Liver (tissue), 9 donors: ENCODE results near the gene CCNB2. TPM values are rescaled to one million over a fixed set of nuclear protein-coding genes. Genes with fewer than 3 reads are reported as not detected.

Experiments used
- DNase-seq: peaks from one replicate; pipeline ENCODE4 v3.0.0-alpha.2; 2017; ENCODE audit warnings: low spot score
- H3K27ac ChIP-seq, 2 donors: one replicate each; pipeline ENCODE4 v1.7.0; 2013; ENCODE audit warnings: inconsistent platforms in 2 of 2, low read length in 2 of 2, control low read depth in 1 of 2, low read depth in 1 of 2, mild to moderate bottlenecking in 1 of 2
- H3K27me3 ChIP-seq, 4 donors: one replicate each; pipeline versions ENCODE4 v1.6.1 to v1.7.0; 2013; ENCODE audit warnings: low read length in 3 of 4, inconsistent platforms in 1 of 4, mild to moderate bottlenecking in 1 of 4, moderate library complexity in 1 of 4; ENCODE audit not compliant: control insufficient read depth in 4 of 4, insufficient read depth in 4 of 4
- H3K36me3 ChIP-seq, 4 donors: one replicate each; pipeline versions ENCODE4 v1.6.1 to v1.7.0; 2013; ENCODE audit warnings: low read length in 3 of 4, mild to moderate bottlenecking in 3 of 4, low read depth in 1 of 4, moderate library complexity in 1 of 4; ENCODE audit not compliant: control insufficient read depth in 4 of 4, insufficient read depth in 3 of 4
- H3K4me1 ChIP-seq, 4 donors: one replicate each; pipeline versions ENCODE4 v1.6.1 to v1.7.0; 2013; ENCODE audit warnings: low read length in 3 of 4, mild to moderate bottlenecking in 3 of 4, moderate library complexity in 1 of 4; ENCODE audit not compliant: control insufficient read depth in 4 of 4, insufficient read depth in 4 of 4
- H3K4me3 ChIP-seq, 3 donors: one replicate each; pipeline versions ENCODE4 v1.6.1 to v1.7.0; 2013; ENCODE audit warnings: low read length in 3 of 3, control low read depth in 1 of 3, low read depth in 1 of 3, mild to moderate bottlenecking in 1 of 3
- H3K9ac ChIP-seq, 2 donors: one replicate each; pipeline ENCODE4 v1.7.0; 2013; ENCODE audit warnings: low read length in 2 of 2, mild to moderate bottlenecking in 2 of 2, moderate library complexity in 2 of 2, control low read depth in 1 of 2, low read depth in 1 of 2
- H3K9me3 ChIP-seq, 4 donors: one replicate each; pipeline versions ENCODE4 v1.6.1 to v1.7.0; 2013; ENCODE audit warnings: low read length in 3 of 4; ENCODE audit not compliant: control insufficient read depth in 4 of 4
- EGR1 ChIP-seq, 2 donors: IDR thresholded peaks; 2 replicates each; pipeline ENCODE4 v1.6.1; 2016 to 2018; ENCODE audit warnings: antibody characterized with exemption in 2 of 2, low read depth in 2 of 2
- FOXA2 ChIP-seq: IDR thresholded peaks from 2 replicates; pipeline ENCODE4 v1.6.1; 2016; ENCODE audit warnings: antibody characterized with exemption
- HNF4A ChIP-seq, 2 donors: conservative IDR thresholded peaks; 2 replicates each; pipeline ENCODE4 v1.6.1; 2016; ENCODE audit warnings: antibody characterized with exemption in 2 of 2, mild to moderate bottlenecking in 2 of 2
- HNF4G ChIP-seq: IDR thresholded peaks from 2 replicates; pipeline ENCODE4 v1.6.1; 2016; ENCODE audit warnings: antibody characterized with exemption
- JUND ChIP-seq, 2 donors: IDR thresholded peaks; 2 replicates each; pipeline ENCODE4 v1.6.1; 2016; ENCODE audit warnings: antibody characterized with exemption in 2 of 2
- MAX ChIP-seq: IDR thresholded peaks from 2 replicates; pipeline ENCODE4 v1.6.1; 2016; ENCODE audit warnings: antibody characterized with exemption
- NR2F2 ChIP-seq: IDR thresholded peaks from 2 replicates; pipeline ENCODE4 v1.6.1; 2016; ENCODE audit warnings: antibody characterized with exemption
- RAD21 ChIP-seq, 2 donors: IDR thresholded peaks; 2 replicates each; pipeline ENCODE4 v1.6.1; 2016; ENCODE audit warnings: antibody characterized with exemption in 2 of 2, mild to moderate bottlenecking in 2 of 2
- RXRA ChIP-seq, 2 donors: IDR thresholded peaks; 2 replicates each; pipeline ENCODE4 v1.6.1; 2017 to 2018; ENCODE audit warnings: antibody characterized with exemption in 2 of 2, mild to moderate bottlenecking in 1 of 2
- SP1 ChIP-seq: IDR thresholded peaks from 2 replicates; pipeline ENCODE4 v1.6.1; 2018; ENCODE audit warnings: antibody characterized with exemption, mild to moderate bottlenecking
- TAF1 ChIP-seq: conservative IDR thresholded peaks from 2 replicates; pipeline ENCODE4 v1.6.1; 2016; ENCODE audit warnings: antibody characterized with exemption, mild to moderate bottlenecking
- WGBS: extraction: QIAGEN DNeasy Blood & Tissue Kit; methylation state at CpG from one replicate; pipeline ENCODE4 v1.1.7; 2013; 5-methylcytosine and 5-hydroxymethylcytosine counted together
- polyA plus RNA-seq, 2 donors: library from polyadenylated mRNA; stranded (reverse) in 1 of 2; unstranded in 1 of 2; fragments of 200-250 nt in 1 of 2; fragments of >200 nt in 1 of 2; fragmentation: Nextera tagmentation in 1 of 2; extraction: Ambion mirVana in 1 of 2; gene quantifications; one replicate each; pipeline versions ENCODE4 v1.2.1 to v1.2.3, GENCODE V29; 2013 to 2015
- total RNA-seq, 2 donors: library from RNA; depleted of rRNA; stranded (reverse); fragments of >200 nt; gene quantifications; one replicate each; pipeline ENCODE4 v1.2.3, GENCODE V29; 2014
- TF ChIP-seq, protein P1 (sequence below): IDR thresholded peaks from 2 replicates; pipeline ENCODE4 v1.6.1; 2016; ENCODE audit warnings: antibody characterized with exemption
- TF ChIP-seq, protein P2 (sequence below): IDR thresholded peaks from 2 replicates; pipeline ENCODE4 v1.6.1; 2016; ENCODE audit warnings: antibody characterized with exemption
- TF ChIP-seq, protein P3 (sequence below): fragments of 150-350 bp; IDR thresholded peaks from 2 replicates; pipeline ENCODE4 v1.5.1; 2017; ENCODE audit warnings: improper control_type of control experiment, low read depth, low read length; ENCODE audit not compliant: missing input control
- TF ChIP-seq, protein P4 (sequence below): IDR thresholded peaks from 2 replicates; pipeline ENCODE4 v1.6.1; 2016; ENCODE audit warnings: antibody characterized with exemption, mild to moderate bottlenecking
- donor health status: healthy.
- donor health status: healthy.
- donor health status: healthy.
- donor health status: healthy.
- donor health status: healthy.

Gene CCNB2
- total and polyA plus RNA-seq, 4 donors, result 0.42 to 53.1 (median 2.0) TPM

- WGBS, result 96% methylated on average over 4 of the region's 4 CpGs
- DNase-seq, result no peak
- Histone ChIP-seq H3K4me1 (peaks cover 0 to 6% (median 1%) of the 10 kb centered on the region in 4 donors), H3K27me3 (no peaks in the 10 kb centered on the region), H3K9ac (no peak overlapping the region), H3K27ac (no peak overlapping the region), H3K9me3 (no peaks in the 10 kb centered on the region), H3K36me3 (peaks cover 7 to 64% (median 55%) of the 10 kb centered on the region in 4 donors), H3K4me3 (no peak overlapping the region)
- TF ChIP-seq NR2F2, result no peak
- no peak for TF ChIP-seq SP1
Observed at GRCh38 chr15:59060348-59060747, 44.6 kb upstream of the CCNB2 start.

DNA sequence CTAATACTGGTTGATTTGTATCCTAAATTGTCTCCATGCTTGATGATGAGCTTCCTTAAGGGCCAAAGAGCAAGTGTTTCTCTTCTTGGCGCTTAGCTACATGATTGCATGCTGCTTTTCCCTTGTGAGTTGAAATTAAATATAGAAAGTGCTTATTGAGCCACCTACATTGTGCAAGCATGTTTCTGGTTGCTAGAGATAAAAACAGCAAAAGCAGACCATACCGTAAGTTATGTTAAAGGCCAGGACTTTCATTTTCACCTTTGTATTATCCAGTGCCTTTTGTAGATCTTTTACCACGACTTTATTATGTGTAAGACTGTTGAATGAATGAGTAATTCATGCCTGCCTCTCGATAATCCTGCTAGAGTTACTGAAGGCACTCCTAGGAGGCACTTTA is 41.9 kb upstream of the CCNB2 start:
- Histone ChIP-seq H3K27ac (no peak overlapping the region), H3K9ac (no peak overlapping the region), H3K4me3 (no peak overlapping the region), H3K27me3 (no peaks in the 10 kb centered on the region), H3K9me3 (no peaks in the 10 kb centered on the region), H3K4me1 (peaks cover 0 to 6% (median 1%) of the 10 kb centered on the region in 4 donors), H3K36me3 (peaks cover 11 to 69% (median 61%) of the 10 kb centered on the region in 4 donors)
- no peak for DNase-seq
- 81% methylated on average over 4 of the region's 4 CpGs for WGBS
- TF ChIP-seq JUND (IDR thresholded peaks at IDR 0.05) (no peak), HNF4A (conservative IDR thresholded peaks at IDR 0.05) (no peak), SP1 (no peak), NR2F2 (no peak), RXRA (IDR thresholded peaks at IDR 0.05) (no peak), FOXA2 (no peak), TAF1 (no peak), RAD21 (IDR thresholded peaks at IDR 0.05) (no peak), MAX (no peak)
- TF ChIP-seq, protein P1, sequence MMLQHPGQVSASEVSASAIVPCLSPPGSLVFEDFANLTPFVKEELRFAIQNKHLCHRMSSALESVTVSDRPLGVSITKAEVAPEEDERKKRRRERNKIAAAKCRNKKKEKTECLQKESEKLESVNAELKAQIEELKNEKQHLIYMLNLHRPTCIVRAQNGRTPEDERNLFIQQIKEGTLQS, result no peak
- TF ChIP-seq, protein P2, sequence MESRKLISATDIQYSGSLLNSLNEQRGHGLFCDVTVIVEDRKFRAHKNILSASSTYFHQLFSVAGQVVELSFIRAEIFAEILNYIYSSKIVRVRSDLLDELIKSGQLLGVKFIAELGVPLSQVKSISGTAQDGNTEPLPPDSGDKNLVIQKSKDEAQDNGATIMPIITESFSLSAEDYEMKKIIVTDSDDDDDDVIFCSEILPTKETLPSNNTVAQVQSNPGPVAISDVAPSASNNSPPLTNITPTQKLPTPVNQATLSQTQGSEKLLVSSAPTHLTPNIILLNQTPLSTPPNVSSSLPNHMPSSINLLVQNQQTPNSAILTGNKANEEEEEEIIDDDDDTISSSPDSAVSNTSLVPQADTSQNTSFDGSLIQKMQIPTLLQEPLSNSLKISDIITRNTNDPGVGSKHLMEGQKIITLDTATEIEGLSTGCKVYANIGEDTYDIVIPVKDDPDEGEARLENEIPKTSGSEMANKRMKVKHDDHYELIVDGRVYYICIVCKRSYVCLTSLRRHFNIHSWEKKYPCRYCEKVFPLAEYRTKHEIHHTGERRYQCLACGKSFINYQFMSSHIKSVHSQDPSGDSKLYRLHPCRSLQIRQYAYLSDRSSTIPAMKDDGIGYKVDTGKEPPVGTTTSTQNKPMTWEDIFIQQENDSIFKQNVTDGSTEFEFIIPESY, result no peak
- TF ChIP-seq, protein P3, sequence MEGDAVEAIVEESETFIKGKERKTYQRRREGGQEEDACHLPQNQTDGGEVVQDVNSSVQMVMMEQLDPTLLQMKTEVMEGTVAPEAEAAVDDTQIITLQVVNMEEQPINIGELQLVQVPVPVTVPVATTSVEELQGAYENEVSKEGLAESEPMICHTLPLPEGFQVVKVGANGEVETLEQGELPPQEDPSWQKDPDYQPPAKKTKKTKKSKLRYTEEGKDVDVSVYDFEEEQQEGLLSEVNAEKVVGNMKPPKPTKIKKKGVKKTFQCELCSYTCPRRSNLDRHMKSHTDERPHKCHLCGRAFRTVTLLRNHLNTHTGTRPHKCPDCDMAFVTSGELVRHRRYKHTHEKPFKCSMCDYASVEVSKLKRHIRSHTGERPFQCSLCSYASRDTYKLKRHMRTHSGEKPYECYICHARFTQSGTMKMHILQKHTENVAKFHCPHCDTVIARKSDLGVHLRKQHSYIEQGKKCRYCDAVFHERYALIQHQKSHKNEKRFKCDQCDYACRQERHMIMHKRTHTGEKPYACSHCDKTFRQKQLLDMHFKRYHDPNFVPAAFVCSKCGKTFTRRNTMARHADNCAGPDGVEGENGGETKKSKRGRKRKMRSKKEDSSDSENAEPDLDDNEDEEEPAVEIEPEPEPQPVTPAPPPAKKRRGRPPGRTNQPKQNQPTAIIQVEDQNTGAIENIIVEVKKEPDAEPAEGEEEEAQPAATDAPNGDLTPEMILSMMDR, result no peak

- Histone ChIP-seq H3K4me1 (no peaks in the 10 kb centered on the region), H3K27me3 (no peaks in the 10 kb centered on the region), H3K9me3 (no peaks in the 10 kb centered on the region), H3K36me3 (peaks cover 4 to 52% (median 31%) of the 10 kb centered on the region in 4 donors), H3K27ac (no peak overlapping the region), H3K9ac (no peak overlapping the region), H3K4me3 (no peak overlapping the region)
- no peak for TF ChIP-seq MAX
- TF ChIP-seq, protein P2, result no peak
- TF ChIP-seq HNF4G, result no peak
- TF ChIP-seq, protein P1, result no peak
- TF ChIP-seq FOXA2, result no peak
- TF ChIP-seq SP1, result no peak
- TF ChIP-seq EGR1 (IDR thresholded peaks at IDR 0.05; ENCODE audit: low read depth in 2 of 2), result no peak
- no peak for TF ChIP-seq RAD21 (IDR thresholded peaks at IDR 0.05)
- TF ChIP-seq, protein P4, sequence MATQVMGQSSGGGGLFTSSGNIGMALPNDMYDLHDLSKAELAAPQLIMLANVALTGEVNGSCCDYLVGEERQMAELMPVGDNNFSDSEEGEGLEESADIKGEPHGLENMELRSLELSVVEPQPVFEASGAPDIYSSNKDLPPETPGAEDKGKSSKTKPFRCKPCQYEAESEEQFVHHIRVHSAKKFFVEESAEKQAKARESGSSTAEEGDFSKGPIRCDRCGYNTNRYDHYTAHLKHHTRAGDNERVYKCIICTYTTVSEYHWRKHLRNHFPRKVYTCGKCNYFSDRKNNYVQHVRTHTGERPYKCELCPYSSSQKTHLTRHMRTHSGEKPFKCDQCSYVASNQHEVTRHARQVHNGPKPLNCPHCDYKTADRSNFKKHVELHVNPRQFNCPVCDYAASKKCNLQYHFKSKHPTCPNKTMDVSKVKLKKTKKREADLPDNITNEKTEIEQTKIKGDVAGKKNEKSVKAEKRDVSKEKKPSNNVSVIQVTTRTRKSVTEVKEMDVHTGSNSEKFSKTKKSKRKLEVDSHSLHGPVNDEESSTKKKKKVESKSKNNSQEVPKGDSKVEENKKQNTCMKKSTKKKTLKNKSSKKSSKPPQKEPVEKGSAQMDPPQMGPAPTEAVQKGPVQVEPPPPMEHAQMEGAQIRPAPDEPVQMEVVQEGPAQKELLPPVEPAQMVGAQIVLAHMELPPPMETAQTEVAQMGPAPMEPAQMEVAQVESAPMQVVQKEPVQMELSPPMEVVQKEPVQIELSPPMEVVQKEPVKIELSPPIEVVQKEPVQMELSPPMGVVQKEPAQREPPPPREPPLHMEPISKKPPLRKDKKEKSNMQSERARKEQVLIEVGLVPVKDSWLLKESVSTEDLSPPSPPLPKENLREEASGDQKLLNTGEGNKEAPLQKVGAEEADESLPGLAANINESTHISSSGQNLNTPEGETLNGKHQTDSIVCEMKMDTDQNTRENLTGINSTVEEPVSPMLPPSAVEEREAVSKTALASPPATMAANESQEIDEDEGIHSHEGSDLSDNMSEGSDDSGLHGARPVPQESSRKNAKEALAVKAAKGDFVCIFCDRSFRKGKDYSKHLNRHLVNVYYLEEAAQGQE, result no peak
- no peak for TF ChIP-seq JUND (IDR thresholded peaks at IDR 0.05)
- no peak for TF ChIP-seq NR2F2
- no peak for TF ChIP-seq HNF4A (conservative IDR thresholded peaks at IDR 0.05)
- no peak for DNase-seq
- 57% methylated on average over 1 of the region's 1 CpG for WGBS
Observed at GRCh38 chr15:59069430-59069829, 35.5 kb upstream of the CCNB2 start.
